ENCODE data around the gene TTBK1. TPM values are rescaled to one million over a fixed set of nuclear protein-coding genes. Genes with fewer than 3 reads are reported as not detected.

The TTBK1 gene
- total and polyA plus RNA-seq, 10 of the 15 experiments (the other 5 are each of a cell fraction or from before 2014, with no cell fraction given): 0.05 to 0.27 TPM; not detected in 8

GRCh38 chr6:43263314-43264178, 20.3 kb downstream of the TTBK1 start:
- POLR2A ChIA-PET: interaction anchor here (0.7 kb wide), 2 partner anchors 9 to 26 kb away, joined by 3 read pairs; no protein-coding TSS in a partner anchor
- RAD21 ChIA-PET (ENCODE audit: unreplicated experiment): interaction anchor here (0.6 to 6.9 kb wide), 12 partner anchors 26 to 243 kb away, joined by 3 to 44 read pairs (median 4); partner anchors contain the start of genes CRIP3 and ZNF318
- peaks cover 2% of the 10 kb centered on the region; the same call in 1 of the 2 replicates for H3K4me1 ChIP-seq (ENCODE audit: control insufficient read depth, insufficient read depth, low read length)
- in situ Hi-C loops (cut with MboI) (no loop called here), intact Hi-C loops (cut with micrococcal nuclease; ENCODE audit: unreplicated experiment) (loop anchor here (1.0 to 2.0 kb wide), 5 partner anchors 71 to 243 kb away; no protein-coding TSS in a partner anchor)
- H3K9ac ChIP-seq (ENCODE audit: control insufficient read depth, insufficient read depth, low read length): no peak overlapping the region
- CTCF ChIA-PET: interaction anchor here (0.6 to 6.1 kb wide), 20 partner anchors 17 to 242 kb away, joined by 3 to 56 read pairs (median 4); partner anchors contain the start of genes CRIP3 and DNPH1
- H3K36me3 ChIP-seq (ENCODE audit: control insufficient read depth in 2 of 2, insufficient read depth in 2 of 2, low read length in 1 of 2): no peaks in the 10 kb centered on the region
- H4K20me1 ChIP-seq (ENCODE audit: control insufficient read depth, insufficient read depth): no peaks in the 10 kb centered on the region
- peak; percentile 46 for DNase-seq (ENCODE audit: low read depth, low spot score)
- 38% methylated on average over 12 of the region's 12 CpGs for WGBS (ENCODE audit: insufficient coverage, insufficient replicate concordance, low lambda C conversion rate, missing lambda C conversion rate)
- FAIRE-seq: peak; percentile 90
- no TSS peak for BruUV-seq (replicated peaks)
- H3K79me2 ChIP-seq (ENCODE audit: control insufficient read depth, insufficient read depth, low read length): no peaks in the 10 kb centered on the region
- H3K9me3 ChIP-seq (replicated peaks; ENCODE audit: control insufficient read depth, insufficient read depth, low read length): no peaks in the 10 kb centered on the region
- SMC1A ChIA-PET (ENCODE audit: uncharacterized antibody, unreplicated experiment): interaction anchor here (1.1 to 3.1 kb wide), 10 partner anchors 9 to 246 kb away, joined by 3 to 16 read pairs (median 4); partner anchors contain the start of genes DNPH1 and LRRC73
- no peak overlapping the region for H3K4me3 ChIP-seq
- peak; percentile 99 for ATAC-seq
- H3K4me2 ChIP-seq (ENCODE audit: control insufficient read depth, insufficient read depth): no peak overlapping the region
- H3K27me3 ChIP-seq (replicated peaks in 1 of 2; ENCODE audit: control insufficient read depth in 2 of 2, insufficient read depth in 2 of 2, low read length in 1 of 2): no peaks in the 10 kb centered on the region; a peak in 1 of 4 replicates
- no peak overlapping the region for H3K27ac ChIP-seq (ENCODE audit: control insufficient read depth, insufficient read depth)
- H2AFZ ChIP-seq (ENCODE audit: control insufficient read depth, low read depth, low read length): peak overlapping the region; percentile 67
- TF ChIP-seq YY1 (IDR thresholded peaks at IDR 0.05; ENCODE audit: low read depth, low read length) (peak; percentile 70), NFXL1 (IDR thresholded peaks at IDR 0.05; ENCODE audit: borderline replicate concordance) (no peak), MTA2 (IDR thresholded peaks at IDR 0.05; ENCODE audit: low read depth) (no peak), NFYA (IDR thresholded peaks at IDR 0.05; ENCODE audit: borderline replicate concordance, low read depth, low read length) (no peak), IKZF1 (conservative IDR thresholded peaks at IDR 0.05) (0 out of 2 replicates have a peak, but pooled peaks have one; percentile 10), SMC3 (IDR thresholded peaks at IDR 0.05; ENCODE audit: borderline replicate concordance, low read length) (peak; percentile 97), BHLHE40 (IDR thresholded peaks at IDR 0.05; ENCODE audit: borderline replicate concordance in 1 of 2, low read depth in 2 of 2, low read length in 1 of 2) (peak; percentile 24 to 60; a peak in 2 of 4 replicates), LARP7 (IDR thresholded peaks at IDR 0.05) (peak; percentile 53; the same call in 1 of the 2 replicates), RB1 (IDR thresholded peaks at IDR 0.05; ENCODE audit: borderline replicate concordance) (peak; percentile 35; the same call in 1 of the 2 replicates), POLR2AphosphoS5 (IDR thresholded peaks at IDR 0.05; ENCODE audit: low read length) (no peak), KLF5 (IDR thresholded peaks at IDR 0.05; ENCODE audit: partially characterized antibody) (peak; percentile 21), NBN (IDR thresholded peaks at IDR 0.05) (0 out of 2 replicates have a peak, but pooled peaks have one; percentile 25), E4F1 (IDR thresholded peaks at IDR 0.05; ENCODE audit: borderline replicate concordance, partially characterized antibody) (no peak), RAD21 (IDR thresholded peaks at IDR 0.05; ENCODE audit: insufficient read depth, low read depth, low read length) (peak; percentile 93)
- TF ChIP-seq, protein P1, sequence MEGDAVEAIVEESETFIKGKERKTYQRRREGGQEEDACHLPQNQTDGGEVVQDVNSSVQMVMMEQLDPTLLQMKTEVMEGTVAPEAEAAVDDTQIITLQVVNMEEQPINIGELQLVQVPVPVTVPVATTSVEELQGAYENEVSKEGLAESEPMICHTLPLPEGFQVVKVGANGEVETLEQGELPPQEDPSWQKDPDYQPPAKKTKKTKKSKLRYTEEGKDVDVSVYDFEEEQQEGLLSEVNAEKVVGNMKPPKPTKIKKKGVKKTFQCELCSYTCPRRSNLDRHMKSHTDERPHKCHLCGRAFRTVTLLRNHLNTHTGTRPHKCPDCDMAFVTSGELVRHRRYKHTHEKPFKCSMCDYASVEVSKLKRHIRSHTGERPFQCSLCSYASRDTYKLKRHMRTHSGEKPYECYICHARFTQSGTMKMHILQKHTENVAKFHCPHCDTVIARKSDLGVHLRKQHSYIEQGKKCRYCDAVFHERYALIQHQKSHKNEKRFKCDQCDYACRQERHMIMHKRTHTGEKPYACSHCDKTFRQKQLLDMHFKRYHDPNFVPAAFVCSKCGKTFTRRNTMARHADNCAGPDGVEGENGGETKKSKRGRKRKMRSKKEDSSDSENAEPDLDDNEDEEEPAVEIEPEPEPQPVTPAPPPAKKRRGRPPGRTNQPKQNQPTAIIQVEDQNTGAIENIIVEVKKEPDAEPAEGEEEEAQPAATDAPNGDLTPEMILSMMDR (IDR thresholded peaks at IDR 0.05 in 2 of 3, conservative IDR thresholded peaks at IDR 0.05 in 1 of 3; ENCODE audit: control insufficient read depth in 2 of 3, extremely low read depth in 1 of 3, insufficient read depth in 1 of 3, low read depth in 3 of 3, low read length in 3 of 3): peak; percentile 94 to 97 (median 97)
- TF ChIP-seq, protein P2, sequence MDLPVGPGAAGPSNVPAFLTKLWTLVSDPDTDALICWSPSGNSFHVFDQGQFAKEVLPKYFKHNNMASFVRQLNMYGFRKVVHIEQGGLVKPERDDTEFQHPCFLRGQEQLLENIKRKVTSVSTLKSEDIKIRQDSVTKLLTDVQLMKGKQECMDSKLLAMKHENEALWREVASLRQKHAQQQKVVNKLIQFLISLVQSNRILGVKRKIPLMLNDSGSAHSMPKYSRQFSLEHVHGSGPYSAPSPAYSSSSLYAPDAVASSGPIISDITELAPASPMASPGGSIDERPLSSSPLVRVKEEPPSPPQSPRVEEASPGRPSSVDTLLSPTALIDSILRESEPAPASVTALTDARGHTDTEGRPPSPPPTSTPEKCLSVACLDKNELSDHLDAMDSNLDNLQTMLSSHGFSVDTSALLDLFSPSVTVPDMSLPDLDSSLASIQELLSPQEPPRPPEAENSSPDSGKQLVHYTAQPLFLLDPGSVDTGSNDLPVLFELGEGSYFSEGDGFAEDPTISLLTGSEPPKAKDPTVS (IDR thresholded peaks at IDR 0.05; ENCODE audit: low read depth, low read length): no peak

Data from GM12878 (cell line).